HG03159 (cell line): ENCODE measurements around the gene FILIP1L.
A peak's percentile ranks its signal among the peaks of the same experiment; 100 is the strongest.

Experiments used
- ATAC-seq: cut with Tn5 transposase; IDR thresholded peaks from one replicate; pipeline ENCODE4 v1.9.1; 2021; ENCODE audit warnings: mild to moderate bottlenecking, moderate library complexity; ENCODE audit not compliant: unreplicated experiment

Gene FILIP1L

GRCh38 chr3:100045696-100046095, 68.6 kb downstream of the FILIP1L start:
- ATAC-seq, result no peak

- peak; percentile 80 for ATAC-seq
These were observed 69.9 kb downstream of the FILIP1L start for GRCh38 chr3:100044369-100044768.

GRCh38 chr3:100043271-100043670, 71.0 kb downstream of the FILIP1L start:
- no peak for ATAC-seq

GRCh38 chr3:100042166-100042981, 71.9 kb downstream of the FILIP1L start:
- no peak for ATAC-seq

- no peak for ATAC-seq
These were observed 73.0 kb downstream of the FILIP1L start for GRCh38 chr3:100041328-100041749.

GRCh38 chr3:100040451-100041225, 73.7 kb downstream of the FILIP1L start:
- no peak for ATAC-seq

- ATAC-seq, result no peak
These were observed 75.2 kb downstream of the FILIP1L start for GRCh38 chr3:100039075-100039474.

- ATAC-seq, result no peak
These were observed 80.3 kb downstream of the FILIP1L start for GRCh38 chr3:100033903-100034471.

- no peak for ATAC-seq
These were observed 81.1 kb downstream of the FILIP1L start for GRCh38 chr3:100033184-100033583.

- ATAC-seq, result no peak
These were observed 82.1 kb downstream of the FILIP1L start for GRCh38 chr3:100032243-100032642.

GRCh38 chr3:100030914-100031425, 83.3 kb downstream of the FILIP1L start:
- ATAC-seq, result no peak

GRCh38 chr3:100030346-100030745, 84.0 kb downstream of the FILIP1L start:
- ATAC-seq, result no peak

- peak; percentile 53 for ATAC-seq
These were observed 84.6 kb downstream of the FILIP1L start for GRCh38 chr3:100029689-100030088.

- no peak for ATAC-seq
These were observed 85.2 kb downstream of the FILIP1L start for GRCh38 chr3:100029052-100029451.

- no peak for ATAC-seq
These were observed 87.0 kb downstream of the FILIP1L start for GRCh38 chr3:100027321-100027720.

- no peak for ATAC-seq
These were observed 89.6 kb downstream of the FILIP1L start for GRCh38 chr3:100024520-100025303.

- ATAC-seq, result no peak
These were observed 90.7 kb downstream of the FILIP1L start for GRCh38 chr3:100023595-100023994.

GRCh38 chr3:100023150-100023549, 91.2 kb downstream of the FILIP1L start:
- no peak for ATAC-seq

- no peak for ATAC-seq
These were observed 91.8 kb downstream of the FILIP1L start for GRCh38 chr3:100022506-100022905.

- no peak for ATAC-seq
These were observed 93.2 kb downstream of the FILIP1L start for GRCh38 chr3:100020876-100021644.
